Stimulated activated CD8-positive, alpha-beta memory T cell treated with anti-CD3 and anti-CD28 coated beads, Interleukin-4, amount 100 ng/mL, for 1 hour (primary cell): Measurements from ENCODE around the gene WWP2.
A peak's percentile ranks its signal among the peaks of the same experiment; 100 is the strongest.

Experiments used
- DNase-seq, 2 donors: peaks; one replicate each; pipeline ENCODE4 v3.0.0-alpha.2; 2020; ENCODE audit warnings: low read depth in 2 of 2, low spot score in 1 of 2

WWP2 gene

DNA sequence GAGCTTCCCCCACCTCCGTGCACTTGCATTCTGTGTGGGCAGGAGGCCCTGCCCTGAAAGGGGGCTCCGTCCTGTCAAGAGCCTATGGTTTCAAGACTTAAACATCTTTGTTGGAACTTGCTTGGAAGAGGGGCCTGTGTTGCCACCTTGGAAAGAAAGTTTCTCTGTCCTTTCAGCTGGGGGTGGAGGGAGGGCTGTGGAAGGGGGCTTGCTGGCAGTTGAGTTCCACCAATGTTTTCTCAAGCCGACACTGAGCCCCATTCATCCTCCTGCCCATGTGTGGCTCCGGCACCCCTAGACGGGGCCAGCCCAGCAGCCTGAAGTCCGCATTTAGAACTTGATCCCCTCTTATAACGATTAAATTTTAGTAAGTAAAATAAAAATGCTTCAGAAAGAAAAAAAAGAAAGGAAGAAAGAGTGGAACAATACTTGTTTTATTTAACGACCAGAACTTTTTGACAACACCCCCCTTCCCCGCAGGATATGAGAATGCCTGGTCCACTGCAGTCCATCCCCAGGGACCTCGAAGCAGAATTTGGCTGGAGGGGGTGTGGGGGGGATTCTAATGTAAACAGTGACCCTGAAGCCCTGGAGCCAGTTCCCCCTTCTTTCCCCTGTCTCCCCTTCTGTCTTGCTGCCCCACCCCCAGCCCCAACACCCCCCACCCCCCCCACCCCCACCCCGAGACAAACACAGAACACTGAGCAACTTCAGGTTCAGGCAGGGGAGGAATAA is 162.1 kb downstream of the WWP2 start:
- no peak for DNase-seq

- no peak for DNase-seq
These were observed 162.7 kb downstream of the WWP2 start for GRCh38 chr16:69924777-69925191.

DNA sequence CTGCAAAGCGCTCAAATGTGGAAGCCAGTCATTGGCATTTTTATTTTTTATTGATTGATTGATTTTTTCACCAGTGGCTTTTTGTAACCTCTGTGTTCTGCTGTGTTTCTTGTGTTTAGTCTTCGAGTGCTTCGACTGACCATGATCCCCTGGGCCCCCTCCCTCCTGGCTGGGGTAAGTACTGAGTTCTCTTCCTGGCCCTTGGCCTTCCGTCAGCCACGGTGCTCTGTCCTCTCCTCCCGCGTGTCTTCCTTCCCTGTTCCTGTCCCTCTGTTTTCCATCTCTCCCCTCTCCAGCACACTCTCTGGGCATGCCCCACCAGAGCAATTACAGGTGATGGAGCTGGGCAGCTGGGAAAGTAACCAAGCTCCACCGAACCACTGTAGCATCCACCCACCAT is 163.2 kb downstream of the WWP2 start:
- no peak for DNase-seq

- DNase-seq: no peak
These were observed 164.1 kb downstream of the WWP2 start for GRCh38 chr16:69926241-69926640.

DNA sequence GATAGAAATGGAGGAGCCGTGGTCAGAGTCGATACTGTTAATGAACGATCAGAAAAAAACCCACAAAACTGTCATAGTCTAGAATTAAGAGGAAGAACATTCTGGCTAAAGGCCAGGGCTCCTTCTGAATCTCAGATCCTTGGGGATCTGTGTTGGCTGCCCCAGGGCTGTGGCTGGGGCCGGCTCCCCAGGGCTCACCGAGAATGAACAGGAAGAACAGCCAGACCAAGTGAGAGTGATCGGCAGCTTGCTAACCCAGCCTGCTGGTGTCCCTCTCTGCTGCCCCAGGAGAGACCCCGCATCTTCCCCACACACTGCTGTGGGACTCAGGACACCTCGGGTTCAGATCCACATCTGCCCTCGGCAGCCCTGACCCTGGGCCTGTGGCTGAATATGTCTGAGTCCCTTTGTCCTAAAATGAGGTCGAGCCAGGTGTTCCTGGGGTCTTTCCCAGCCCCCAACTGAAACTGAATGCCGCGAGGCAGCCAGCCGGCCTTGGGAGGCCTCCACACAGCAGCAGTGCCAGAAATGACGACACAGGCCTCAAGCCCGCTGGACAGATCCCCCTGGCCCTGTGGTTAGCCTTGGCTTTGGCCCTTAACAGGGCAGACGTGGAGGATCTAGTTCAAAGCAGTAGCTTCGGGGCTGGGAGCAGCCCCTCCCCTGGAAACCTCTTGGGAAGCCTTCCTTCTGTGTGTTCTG is 165.1 kb downstream of the WWP2 start:
- DNase-seq: no peak

- DNase-seq: no peak
These were observed 166.8 kb downstream of the WWP2 start for GRCh38 chr16:69928856-69929400.

DNA sequence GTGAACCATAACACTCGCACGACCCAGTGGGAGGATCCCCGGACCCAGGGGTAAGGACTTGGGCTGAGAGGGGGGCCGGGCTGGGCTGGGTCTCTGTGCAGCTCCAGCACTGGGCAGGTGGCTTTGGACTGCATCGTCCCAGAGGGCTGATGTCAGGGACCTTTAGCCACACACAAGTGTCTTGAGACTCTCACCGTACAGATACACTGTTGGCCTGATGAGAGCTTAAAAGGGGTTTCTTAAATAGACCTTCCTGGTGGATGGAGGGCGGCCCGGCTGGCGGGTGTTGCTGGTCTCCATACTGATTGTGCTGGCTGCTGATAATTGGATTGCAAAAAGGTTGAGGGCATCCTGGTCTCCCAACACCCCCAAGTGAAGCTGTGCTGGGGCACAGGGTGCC is 167.3 kb downstream of the WWP2 start:
- no peak for DNase-seq

DNA sequence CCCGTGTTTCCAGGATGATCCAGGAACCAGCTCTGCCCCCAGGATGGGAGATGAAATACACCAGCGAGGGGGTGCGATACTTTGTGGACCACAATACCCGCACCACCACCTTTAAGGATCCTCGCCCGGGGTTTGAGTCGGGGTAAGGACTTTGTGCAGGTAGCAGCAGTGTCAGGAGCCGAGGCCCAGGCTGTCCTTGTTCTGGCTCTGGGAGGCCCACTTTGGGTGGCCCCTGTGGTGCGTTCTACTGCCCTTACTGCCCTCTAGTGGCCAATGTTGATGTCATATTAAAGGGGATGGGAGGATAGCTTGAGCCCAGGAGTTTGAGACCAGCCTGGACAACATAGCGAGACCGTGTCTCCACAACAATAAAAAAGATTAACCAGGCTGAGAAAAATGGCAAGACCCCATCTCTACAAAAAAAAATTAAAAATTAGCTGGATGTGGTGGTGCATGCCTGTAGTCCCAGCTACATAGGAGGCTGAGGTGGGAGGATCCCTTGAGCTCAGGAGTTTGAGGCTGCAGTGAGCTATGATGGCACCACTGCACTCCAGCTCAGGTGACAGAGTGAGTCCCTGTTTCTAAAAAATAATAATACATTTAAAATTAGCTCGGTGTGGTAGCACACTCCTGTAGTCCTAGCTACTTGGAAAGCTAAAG is 168.1 kb downstream of the WWP2 start:
- peak; percentile 5 to 11 for DNase-seq

GRCh38 chr16:69931631-69932030 is 169.5 kb downstream of the WWP2 start:
- DNase-seq: no peak

- DNase-seq: no peak
These were observed 170.1 kb downstream of the WWP2 start for GRCh38 chr16:69932228-69932627.

DNA sequence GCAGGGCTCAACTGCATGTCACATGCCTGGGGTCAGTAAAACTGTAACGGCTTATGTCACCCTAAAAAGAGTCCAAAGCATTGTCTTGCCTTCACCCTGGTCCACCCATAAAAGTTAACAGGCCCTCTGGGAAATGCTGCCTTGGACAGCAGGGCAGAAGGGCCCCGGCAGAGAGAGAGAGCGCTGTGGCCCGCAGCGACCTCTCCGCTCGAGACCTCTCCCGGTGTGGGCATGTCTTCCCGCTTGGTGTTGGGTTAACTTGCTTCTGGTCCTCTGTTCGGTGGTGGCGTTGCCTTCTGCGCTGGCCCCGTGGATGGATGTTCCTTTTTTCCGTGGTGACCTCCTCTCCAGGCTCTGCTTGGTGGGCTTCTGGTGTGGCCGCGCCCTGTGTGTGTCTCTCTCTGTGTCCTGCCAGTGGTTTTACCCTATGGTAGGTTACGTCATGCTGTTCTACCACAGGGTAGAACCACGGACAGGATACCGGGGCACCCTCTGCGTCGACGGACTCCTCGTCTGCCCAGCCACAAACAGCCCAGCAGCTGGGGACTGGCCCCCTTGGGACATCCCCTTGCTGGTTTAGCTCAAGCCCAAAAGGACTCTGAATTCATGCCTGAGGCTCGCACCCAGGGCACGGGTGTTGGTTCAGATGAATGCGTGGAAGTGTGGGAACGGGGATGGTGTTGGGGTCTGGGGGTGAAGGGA is 170.7 kb downstream of the WWP2 start:
- no peak for DNase-seq

DNA sequence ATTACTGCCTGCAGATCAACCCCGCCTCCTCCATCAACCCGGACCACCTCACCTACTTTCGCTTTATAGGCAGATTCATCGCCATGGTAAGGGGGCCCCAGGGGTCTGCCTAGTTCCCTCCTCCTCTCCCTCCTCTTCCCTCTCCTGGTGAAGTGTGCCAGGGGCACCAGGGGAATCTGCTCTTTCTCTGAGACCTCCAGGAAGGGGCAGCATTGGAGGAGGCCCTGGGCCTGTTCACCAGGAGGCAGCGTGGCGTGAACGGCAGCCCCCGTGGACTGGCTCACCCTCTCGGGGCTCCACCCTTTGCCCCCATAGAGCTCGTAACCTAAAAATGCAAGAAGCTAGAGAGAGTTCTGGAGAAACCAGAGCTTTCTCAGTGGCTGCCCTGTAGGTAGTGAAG is 171.9 kb downstream of the WWP2 start:
- DNase-seq: no peak

GRCh38 chr16:69934751-69935150 is 172.6 kb downstream of the WWP2 start:
- DNase-seq: no peak

GRCh38 chr16:69935278-69935711 is 173.2 kb downstream of the WWP2 start:
- DNase-seq: no peak

DNA sequence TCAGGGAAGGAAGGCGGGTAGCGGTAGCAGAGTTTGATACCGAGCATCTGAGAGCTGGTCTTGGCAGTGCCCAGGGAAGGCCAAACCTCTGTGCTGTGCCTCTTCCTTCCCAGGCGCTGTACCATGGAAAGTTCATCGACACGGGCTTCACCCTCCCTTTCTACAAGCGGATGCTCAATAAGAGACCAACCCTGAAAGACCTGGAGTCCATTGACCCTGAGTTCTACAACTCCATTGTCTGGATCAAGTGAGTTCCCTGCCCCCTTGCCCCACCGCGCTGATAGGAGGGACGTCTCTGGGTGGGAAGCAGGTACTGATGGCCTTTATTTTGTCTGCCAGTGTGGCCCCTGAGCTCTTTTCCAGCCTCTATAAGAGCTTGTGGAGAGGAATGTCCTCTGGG is 173.6 kb downstream of the WWP2 start:
- no peak for DNase-seq

DNA sequence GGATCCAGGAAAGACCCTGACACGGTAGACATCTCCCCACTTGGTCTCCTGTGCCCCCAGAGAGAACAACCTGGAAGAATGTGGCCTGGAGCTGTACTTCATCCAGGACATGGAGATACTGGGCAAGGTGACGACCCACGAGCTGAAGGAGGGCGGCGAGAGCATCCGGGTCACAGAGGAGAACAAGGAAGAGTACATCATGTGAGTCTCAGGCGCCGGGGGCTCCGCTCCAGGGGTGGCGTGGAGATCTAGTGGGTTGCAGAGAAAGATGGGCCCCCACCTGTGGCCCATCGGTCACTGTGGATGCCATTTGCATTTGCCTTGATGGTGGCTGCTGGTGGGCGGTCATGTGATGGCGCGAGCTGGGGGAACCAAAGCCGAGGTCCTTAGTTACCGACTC is 174.1 kb downstream of the WWP2 start:
- DNase-seq: no peak

DNA sequence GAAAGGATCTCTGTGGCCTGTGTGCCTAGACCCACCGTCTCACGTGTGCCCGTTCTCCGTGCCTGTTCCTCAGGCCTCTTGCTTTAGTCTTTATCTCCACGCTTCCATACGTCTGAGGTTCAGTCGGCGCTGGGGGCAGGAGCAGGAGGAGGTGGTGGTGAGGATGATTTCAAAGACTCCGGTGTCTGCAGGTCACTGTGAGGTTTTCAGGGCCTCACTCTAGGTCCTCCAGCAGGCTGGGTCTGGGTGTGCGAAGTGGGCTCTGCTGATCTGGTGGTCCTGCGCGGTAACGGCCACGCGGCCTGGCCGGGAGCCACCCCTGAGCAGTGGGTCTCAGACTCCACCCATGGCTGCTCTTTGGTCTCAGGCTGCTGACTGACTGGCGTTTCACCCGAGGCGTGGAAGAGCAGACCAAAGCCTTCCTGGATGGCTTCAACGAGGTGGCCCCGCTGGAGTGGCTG is 174.6 kb downstream of the WWP2 start:
- no peak for DNase-seq

DNA sequence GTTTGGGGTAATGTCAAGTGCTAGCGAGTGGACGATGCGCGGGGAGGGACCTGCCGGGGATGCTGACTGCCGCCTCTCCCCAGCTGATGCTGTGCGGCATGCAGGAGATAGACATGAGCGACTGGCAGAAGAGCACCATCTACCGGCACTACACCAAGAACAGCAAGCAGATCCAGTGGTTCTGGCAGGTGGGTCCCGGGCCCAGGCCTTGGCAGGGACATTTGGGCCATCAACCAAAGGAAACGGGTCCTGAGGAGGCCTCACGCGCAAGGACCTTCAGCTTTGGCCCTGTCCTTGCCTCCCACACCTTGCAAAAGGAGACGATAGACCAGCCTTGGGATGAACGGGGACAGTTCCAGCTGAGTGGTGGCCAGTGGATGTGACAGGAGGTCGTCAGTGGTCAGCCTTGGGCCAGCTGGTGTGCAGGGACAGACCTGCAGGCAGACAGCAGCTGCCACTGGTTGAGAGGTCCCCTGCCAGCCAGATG is 175.4 kb downstream of the WWP2 start:
- no peak for DNase-seq

- no peak for DNase-seq
These were observed 177.1 kb downstream of the WWP2 start for GRCh38 chr16:69938981-69939820.
